Hindlimb muscle (tissue), 1 donor: ENCODE results near the gene PRR19. TPM values are rescaled to one million over a fixed set of nuclear protein-coding genes. Genes with fewer than 3 reads are reported as not detected.
"Not testable (repeated sequence)": the region's sequence is repeated elsewhere in the genome, so short reads cannot be mapped to it uniquely, and the experiment has no call there.

Experiments used
- DNase-seq: peaks from one replicate; pipeline ENCODE4 v3.0.0-alpha.2; 2013
- polyA plus RNA-seq: library from polyadenylated mRNA; unstranded; fragments of 120-200 nt; gene quantifications from one replicate; pipeline ENCODE4 v1.2.1, GENCODE V29; 2013; ENCODE audit not compliant: insufficient read length

The PRR19 gene
- 0.53 TPM for polyA plus RNA-seq

- no peak for DNase-seq
Observed at GRCh38 chr19:42301646-42302203, at the start of gene PRR19. Gene PRR19 (plus strand): TSS chr19:42302132. CDS start chr19:42309585, 7,453 bp downstream.

GRCh38 chr19:42252365-42253244 is 49.3 kb upstream of the PRR19 start:
- peak; percentile 63 for DNase-seq

- peak; percentile 64 for DNase-seq
Observed at GRCh38 chr19:42253245-42254088, 48.5 kb upstream of the PRR19 start.

- peak; percentile 84 for DNase-seq
Observed at GRCh38 chr19:42254089-42254849, 47.7 kb upstream of the PRR19 start.

GRCh38 chr19:42254850-42255765 is 46.8 kb upstream of the PRR19 start, which contains the start of gene ERF:
Gene ERF (minus strand): TSS chr19:42255128. CDS start chr19:42254999, 129 bp downstream.
- peak; percentile 97 for DNase-seq

GRCh38 chr19:42255766-42256745 is 45.9 kb upstream of the PRR19 start:
- peak; percentile 71 for DNase-seq

- DNase-seq: not testable (repeated sequence)
Observed at GRCh38 chr19:42257842-42258241, 44.1 kb upstream of the PRR19 start.

GRCh38 chr19:42261763-42262162 is 40.2 kb upstream of the PRR19 start:
- DNase-seq: no peak

- DNase-seq: not testable (repeated sequence)
Observed at GRCh38 chr19:42266105-42266504, 35.8 kb upstream of the PRR19 start.

- not testable (repeated sequence) for DNase-seq
Observed at GRCh38 chr19:42266928-42267603, 34.9 kb upstream of the PRR19 start.

GRCh38 chr19:42267644-42268141 is 34.2 kb upstream of the PRR19 start:
- DNase-seq: no peak

GRCh38 chr19:42268142-42268703 is 33.7 kb upstream of the PRR19 start:
- peak; percentile 99 for DNase-seq

- DNase-seq: peak; percentile 100
Observed at GRCh38 chr19:42268704-42269477, 33.0 kb upstream of the PRR19 start, which contains the start of gene CIC. Gene CIC (plus strand): TSS chr19:42269252. CDS start chr19:42271784, 2,532 bp downstream.

GRCh38 chr19:42269478-42270345 is 32.2 kb upstream of the PRR19 start:
- no peak for DNase-seq

GRCh38 chr19:42270346-42271044 is 31.4 kb upstream of the PRR19 start:
- DNase-seq: no peak

- DNase-seq: no peak
Observed at GRCh38 chr19:42271045-42271419, 30.9 kb upstream of the PRR19 start.
